Heart right ventricle (tissue), 16 donors: ENCODE results near the gene GTF2E1. TPM values are rescaled to one million over a fixed set of nuclear protein-coding genes. Genes with fewer than 3 reads are reported as not detected.

Experiments used
- ATAC-seq, 8 donors: fragments of 200-7000 bp; cut with Tn5 transposase; one replicate each; pipeline ENCODE4 v1.9.1; 2020; ENCODE audit warnings: mild to moderate bottlenecking in 8 of 8, moderate library complexity in 8 of 8, moderate number of reproducible peaks in 1 of 8
- DNase-seq, 2 donors: peaks; one replicate each; pipeline ENCODE4 v3.0.0-alpha.2; 2020
- H3K27ac ChIP-seq, 10 donors: fragments of 200-600 bp; sonication (generic) in 2 of 10; one replicate each; pipeline versions ENCODE4 v1.5.0 to v1.8.0; 2020 to 2022; ENCODE audit warnings: mild to moderate bottlenecking in 3 of 10
- H3K27me3 ChIP-seq, 7 donors: fragments of 200-600 bp; one replicate each; pipeline ENCODE4 v1.8.0; 2021 to 2022; ENCODE audit warnings: mild to moderate bottlenecking in 2 of 7
- H3K36me3 ChIP-seq, 9 donors: fragments of 200-600 bp; sonication (generic) in 1 of 9; one replicate each; pipeline versions ENCODE4 v1.5.0 to v1.8.0; 2020 to 2022; ENCODE audit warnings: mild to moderate bottlenecking in 2 of 9
- H3K4me1 ChIP-seq, 9 donors: fragments of 200-600 bp; sonication (generic) in 1 of 9; one replicate each; pipeline versions ENCODE4 v1.5.0 to v1.8.0; 2020 to 2022; ENCODE audit warnings: mild to moderate bottlenecking in 4 of 9
- H3K4me3 ChIP-seq, 10 donors: fragments of 200-600 bp; sonication (generic) in 2 of 10; one replicate each; pipeline versions ENCODE4 v1.5.0 to v1.8.0; 2020 to 2022; ENCODE audit warnings: mild to moderate bottlenecking in 7 of 10, moderate library complexity in 2 of 10
- H3K9me3 ChIP-seq, 11 donors: fragments of 200-600 bp in 10 of 11; sonication (generic) in 2 of 11; one replicate each; pipeline versions ENCODE4 v1.5.0 to v1.8.0; 2013 to 2022; ENCODE audit warnings: mild to moderate bottlenecking in 2 of 11, control low read depth in 1 of 11, moderate library complexity in 1 of 11
- CTCF ChIP-seq, 9 donors: fragments of 200-600 bp; sonication (generic) in 2 of 9; IDR thresholded peaks; one replicate each; pipeline versions ENCODE4 v1.5.0 to v1.8.0; 2021 to 2022; ENCODE audit warnings: antibody characterized with exemption in 9 of 9, mild to moderate bottlenecking in 5 of 9, moderate library complexity in 1 of 9
- WGBS, 2 donors: extraction: QIAGEN DNeasy Blood & Tissue Kit; methylation state at CpG; one replicate each; pipeline ENCODE4 v1.1.7; 2013; ENCODE audit warnings: inconsistent platforms in 1 of 2; 5-methylcytosine and 5-hydroxymethylcytosine counted together
- intact Hi-C, 10 donors: fragments of 100-400 bp; cut with DNase I; formaldehyde crosslinking; loops; one replicate each; pipeline versions ENCODE4 v1.11.1 to v1.14.2; 2022
- polyA plus RNA-seq, 2 donors: library from polyadenylated mRNA; stranded (reverse); fragments of 200-250 nt; gene quantifications; one replicate each; pipeline ENCODE4 v1.2.3, GENCODE V29; 2013
- total RNA-seq, 10 donors: library from RNA; stranded (reverse); fragmentation: NEBNext Ultra II Directional in 3 of 10; extraction: Animal tissue kit (Norgen Biotek cat#: 25700) in 3 of 10; gene quantifications; one replicate each; pipeline versions ENCODE4 v1.2.1 to v1.2.4, GENCODE V29; 2021 to 2023
- donor health status: Arrhythmogenic right ventricular cardiomyopathy.
- donor health status: ischemic (EF 13 %, LVEDD 7.1; RV severe dilation, severe dysfunction).
- donor health status: healthy with polysubstance abuse.
- donor health status: DM: no; HTN: yes; CAD: no.
- donor health status: DM: no; HTN: no; CAD: no.
- donor health status: ischemic (EF 25% LVEDD 6.9; RV normal size, moderate dysfunction).
- donor health status: ischemic (EF 25% LVEDD 5.7; RV mildly dilated, moderate dysfunction).
- donor health status: healthy.
- donor health status: DM: yes; HTN: yes; CAD: no.
- donor health status: Ischemic cardiomyopathy.
- donor health status: ischemic (EF 35%, LVEDD 5.7; RV mildly dilated, moderate dysfunction).
- donor health status: nonischemic (EF 11% LVEDD 7.7; RV severe dilation, severe dysfunction).
- donor health status: DM: yes; HTN: yes; CAD: no.
- donor health status: PGD.
- donor health status: ischemic (EF 29% LVEDD 5.4; RV normal size, mild dysfunction).
- donor health status: nonischemic (EF 23%, LVEDD 6.1; RV moderate dilation, normal function).

Gene GTF2E1
- total and polyA plus RNA-seq, 12 donors, result 3.7 to 16.2 (median 11.3) TPM

GRCh38 chr3:120764206-120764605 lies 21.7 kb downstream of the GTF2E1 start:
- no peak for TF ChIP-seq CTCF (IDR thresholded peaks at IDR 0.05)
- ATAC-seq, result no peak
- intact Hi-C loops, result no loop called here

GRCh38 chr3:120765830-120766493 lies 23.4 kb downstream of the GTF2E1 start:
- no peak for DNase-seq
- intact Hi-C loops, result no loop called here
- no peak for TF ChIP-seq CTCF (IDR thresholded peaks at IDR 0.05)
- Histone ChIP-seq H3K4me3 (no peak overlapping the region), H3K4me1 (peaks cover 0 to 26% (median 9%) of the 10 kb centered on the region in 9 donors), H3K27ac (no peak overlapping the region), H3K9me3 (no peaks in the 10 kb centered on the region), H3K36me3 (peaks cover 0 to 8% (median 0%) of the 10 kb centered on the region in 9 donors), H3K27me3 (no peaks in the 10 kb centered on the region)
- ATAC-seq, result no peak

More at GRCh38 chr3:120764206-120764605, 21.7 kb downstream of the GTF2E1 start:
- Histone ChIP-seq H3K9me3 (no peaks in the 10 kb centered on the region), H3K27me3 (no peaks in the 10 kb centered on the region), H3K36me3 (no peaks in the 10 kb centered on the region), H3K27ac (no peak overlapping the region), H3K4me3 (no peak overlapping the region), H3K4me1 (peaks cover 0 to 26% (median 9%) of the 10 kb centered on the region in 9 donors)
- DNase-seq, result no peak

- DNase-seq (no peak), ATAC-seq (no peak)
- no peak for TF ChIP-seq CTCF (IDR thresholded peaks at IDR 0.05)
- Histone ChIP-seq H3K4me3 (no peak overlapping the region), H3K4me1 (peaks cover 0 to 26% (median 9%) of the 10 kb centered on the region in 9 donors), H3K9me3 (no peaks in the 10 kb centered on the region), H3K36me3 (peaks cover 0 to 14% (median 0%) of the 10 kb centered on the region in 9 donors), H3K27ac (no peak overlapping the region), H3K27me3 (no peaks in the 10 kb centered on the region)
- 93 to 94% methylated on average over 3 of the region's 3 CpGs for WGBS, 2 donors
- intact Hi-C loops, result no loop called here
Measured at GRCh38 chr3:120766576-120766975, 24.0 kb downstream of the GTF2E1 start.

GRCh38 chr3:120767106-120767505 lies 24.6 kb downstream of the GTF2E1 start:
- ATAC-seq (no peak), DNase-seq (no peak)
- Histone ChIP-seq H3K4me3 (no peak overlapping the region), H3K36me3 (peaks cover 0 to 19% (median 0%) of the 10 kb centered on the region in 9 donors), H3K27me3 (no peaks in the 10 kb centered on the region), H3K9me3 (no peaks in the 10 kb centered on the region), H3K4me1 (peaks cover 0 to 26% (median 9%) of the 10 kb centered on the region in 9 donors), H3K27ac (no peak overlapping the region)
- TF ChIP-seq CTCF (IDR thresholded peaks at IDR 0.05), result no peak
- intact Hi-C loops, result no loop called here
- 36 to 59% methylated on average over 1 of the region's 1 CpG for WGBS, 2 donors
